ENCODE data around the gene RASAL3. TPM values are rescaled to one million over a fixed set of nuclear protein-coding genes. Genes with fewer than 3 reads are reported as not detected.

RASAL3 gene
- total RNA-seq, 1 experiment from 2014 or later = 1.9 TPM

- no peaks in the 10 kb centered on the region; a peak in 1 of 5 replicates for H3K9me3 Mint-ChIP-seq
- Histone ChIP-seq H4K20me1 (ENCODE audit: control insufficient read depth, insufficient read depth, insufficient read length) (no peaks in the 10 kb centered on the region), H3K56ac (ENCODE audit: insufficient read length, low read depth, low read length) (no peak overlapping the region), H3K79me2 (ENCODE audit: insufficient read depth, low read length) (no peaks in the 10 kb centered on the region; the same call in 1 of the 2 replicates), H2AK5ac (ENCODE audit: insufficient read length, low read length) (no peak overlapping the region), H2BK20ac (ENCODE audit: low read depth, low read length, poor library complexity, severe bottlenecking) (no peak overlapping the region), H4K5ac (ENCODE audit: insufficient read length, low read depth, low read length) (no peak overlapping the region), H3K79me1 (ENCODE audit: insufficient read depth, low read depth, low read length, poor library complexity, severe bottlenecking) (no peaks in the 10 kb centered on the region), H3K18ac (ENCODE audit: insufficient read length, low read depth, low read length) (no peak overlapping the region), H2AFZ (ENCODE audit: low read length) (no peak overlapping the region), H2BK5ac (ENCODE audit: insufficient read length, low read length) (no peak overlapping the region), H3K27ac (ENCODE audit: insufficient read length, low read depth, low read length) (no peak overlapping the region), H3K9ac (ENCODE audit: extremely low read depth, insufficient read length, low read length) (no peak overlapping the region), H2BK120ac (ENCODE audit: low read depth, low read length, poor library complexity, severe bottlenecking) (no peak overlapping the region), H3K4ac (ENCODE audit: low read depth, low read length) (no peak overlapping the region), H3K14ac (ENCODE audit: insufficient read depth, low read length) (no peak overlapping the region), H3K23ac (ENCODE audit: insufficient read length, low read depth, low read length) (no peak overlapping the region), H3K4me1 (ENCODE audit: insufficient read depth, low read length) (no peaks in the 10 kb centered on the region), H3K23me2 (ENCODE audit: insufficient read length, low read depth, low read length, poor library complexity, severe bottlenecking) (peaks cover 11% of the 10 kb centered on the region), H3K4me2 (ENCODE audit: insufficient read depth, insufficient read length, low read length) (no peak overlapping the region), H3T11ph (ENCODE audit: low read length) (no peak overlapping the region), H3K9me3 (ENCODE audit: control insufficient read depth, low read depth, low read length) (no peaks in the 10 kb centered on the region), H2BK15ac (ENCODE audit: low read depth, low read length) (no peak overlapping the region), H4K8ac (replicated peaks; ENCODE audit: insufficient read length, low read depth, low read length) (no peak overlapping the region), H2BK12ac (ENCODE audit: insufficient read length, low read depth, low read length) (no peak overlapping the region), H4K91ac (ENCODE audit: insufficient read length, low read depth, low read length) (no peak overlapping the region), H3K27me3 (ENCODE audit: insufficient read depth, low read length) (no peaks in the 10 kb centered on the region)
- DNase-seq = no peak
- H3K4me3 Mint-ChIP-seq = no peak overlapping the region
- H3K27me3 Mint-ChIP-seq (ENCODE audit: low read depth) = no peaks in the 10 kb centered on the region
- H3K36me3 Mint-ChIP-seq (ENCODE audit: insufficient read depth in 1 of 3, low read depth in 3 of 3) = no peaks in the 10 kb centered on the region; a peak in 1 of 7 replicates
- no peak for TF ChIP-seq CTCF (conservative IDR thresholded peaks at IDR 0.05)
- no peak overlapping the region for H3K27ac Mint-ChIP-seq
- no CpG with 5 or more reads among the region's 15 CpGs for WGBS (ENCODE audit: extremely low coverage, insufficient read length, low lambda C conversion rate)
- H3K4me1 Mint-ChIP-seq = peaks cover 7 to 9% of the 10 kb centered on the region in 2 experiments
Measured at GRCh38 chr19:15436826-15437110, 27.6 kb downstream of the RASAL3 start.
